Measurements from ENCODE around the gene MED13.

MED13 gene

DNA sequence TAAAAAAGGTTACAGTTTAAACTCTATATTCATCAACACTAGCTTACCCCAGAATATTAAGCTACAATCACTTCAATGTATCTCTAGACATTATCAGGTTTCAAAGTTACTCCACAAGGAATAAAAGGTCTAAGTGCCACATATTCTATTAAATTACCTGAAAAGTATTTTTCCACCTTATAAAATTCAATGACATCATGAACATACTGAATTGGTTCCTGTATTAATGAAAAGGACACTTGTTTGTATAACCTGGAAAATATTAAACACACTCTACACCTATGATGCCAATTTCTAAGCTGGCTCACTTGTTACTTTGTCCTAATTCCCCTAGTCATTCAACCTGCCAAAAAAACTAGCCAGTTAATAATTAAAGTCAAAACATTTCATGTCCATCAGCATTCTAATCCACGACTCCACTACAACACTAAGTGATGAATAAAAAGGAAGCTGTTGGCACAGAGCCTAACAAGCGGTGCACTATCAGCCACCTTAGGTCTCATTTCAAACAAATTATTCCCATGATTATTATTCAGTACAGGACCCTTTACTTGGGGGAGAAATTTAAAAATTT, 12.2 kb downstream of the MED13 start:
- H3K4me3 ChIP-seq (ENCODE audit: low read depth, low read length) = no peak overlapping the region
- no peak overlapping the region for H2AFZ ChIP-seq (ENCODE audit: insufficient read depth, low read length, poor library complexity)
- H2BK120ac ChIP-seq (ENCODE audit: insufficient read depth, low read length, poor library complexity) = no peak overlapping the region
- no peaks in the 10 kb centered on the region for H3K27me3 ChIP-seq (ENCODE audit: insufficient read depth, low read length)
- no peaks in the 10 kb centered on the region for H3K4me1 ChIP-seq (ENCODE audit: control insufficient read depth in 1 of 2, insufficient read depth in 2 of 2, low read length in 2 of 2)
- no peak for DNase-seq
- H4K12ac ChIP-seq (ENCODE audit: low read depth, low read length) = no peak overlapping the region
- no peak overlapping the region for H3K4ac ChIP-seq (ENCODE audit: low read depth, low read length)
- peaks cover 4% of the 10 kb centered on the region for H3K79me2 ChIP-seq (ENCODE audit: control insufficient read depth, insufficient read depth, low read length, poor library complexity)
- no peaks in the 10 kb centered on the region for H3K79me1 ChIP-seq (ENCODE audit: low read length)
- no peak overlapping the region for H2BK12ac ChIP-seq (ENCODE audit: low read length)
- H4K8ac ChIP-seq (ENCODE audit: low read depth, low read length) = no peak overlapping the region
- no CpG with 5 or more reads among the region's 2 CpGs for WGBS (ENCODE audit: extremely low coverage, insufficient coverage, insufficient read length)
- H3K9me3 ChIP-seq (ENCODE audit: insufficient read depth, low read depth, low read length) = no peaks in the 10 kb centered on the region
- no peak overlapping the region for H4K91ac ChIP-seq (ENCODE audit: low read depth, low read length)
- no peak overlapping the region for H3K4me2 ChIP-seq (ENCODE audit: low read length)
- H3K23ac ChIP-seq (ENCODE audit: low read length) = no peak overlapping the region
- H3K27ac ChIP-seq (ENCODE audit: low read depth, low read length) = no peak overlapping the region
- H3K9ac ChIP-seq (ENCODE audit: low read length) = no peak overlapping the region
- no peak overlapping the region for H2AK5ac ChIP-seq (ENCODE audit: low read length)
- no peak overlapping the region for H3K14ac ChIP-seq (ENCODE audit: low read length)
- H3K36me3 ChIP-seq (ENCODE audit: control insufficient read depth in 1 of 2, insufficient read depth in 2 of 2, low read length in 2 of 2) = peaks cover 19% of the 10 kb centered on the region in 2 experiments
- no peak overlapping the region for H2BK5ac ChIP-seq (ENCODE audit: low read depth, low read length, poor library complexity)
- no peak overlapping the region for H3K18ac ChIP-seq (ENCODE audit: low read length)

DNA sequence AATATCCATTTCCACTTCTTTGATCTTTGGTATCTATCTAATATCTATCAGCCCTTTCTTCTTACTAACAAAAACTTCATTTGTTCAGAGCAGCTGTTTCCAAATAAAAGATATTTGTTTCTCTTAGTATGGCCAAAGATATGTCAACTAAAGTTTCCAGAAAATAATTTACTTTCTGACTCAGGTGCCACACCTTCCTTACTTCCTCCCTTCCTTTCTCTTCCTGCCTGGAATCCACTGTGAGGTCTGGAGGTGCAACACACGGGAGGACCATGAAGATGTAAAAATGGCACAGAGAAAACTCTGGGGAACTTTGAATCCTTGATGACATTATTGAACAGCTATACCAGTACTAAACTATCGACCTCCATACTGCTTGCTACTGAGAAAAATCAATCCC, 14.0 kb downstream of the MED13 start:
- Histone ChIP-seq H3K4ac (ENCODE audit: low read depth, low read length) (no peak overlapping the region), H3K79me1 (ENCODE audit: low read length) (no peaks in the 10 kb centered on the region), H2BK120ac (ENCODE audit: insufficient read depth, low read length, poor library complexity) (no peak overlapping the region), H3K9me3 (ENCODE audit: insufficient read depth, low read depth, low read length) (no peaks in the 10 kb centered on the region), H2AFZ (ENCODE audit: insufficient read depth, low read length, poor library complexity) (no peak overlapping the region), H3K14ac (ENCODE audit: low read length) (no peak overlapping the region), H3K4me1 (ENCODE audit: control insufficient read depth in 1 of 2, insufficient read depth in 2 of 2, low read length in 2 of 2) (peaks cover 0 to 2% of the 10 kb centered on the region in 2 experiments), H3K18ac (ENCODE audit: low read length) (no peak overlapping the region), H2BK5ac (ENCODE audit: low read depth, low read length, poor library complexity) (no peak overlapping the region), H2BK12ac (ENCODE audit: low read length) (no peak overlapping the region), H3K27ac (ENCODE audit: low read depth, low read length) (no peak overlapping the region), H4K91ac (ENCODE audit: low read depth, low read length) (no peak overlapping the region), H3K79me2 (ENCODE audit: control insufficient read depth, insufficient read depth, low read length, poor library complexity) (peaks cover 2% of the 10 kb centered on the region), H3K4me2 (ENCODE audit: low read length) (no peak overlapping the region), H2AK5ac (ENCODE audit: low read length) (no peak overlapping the region), H4K12ac (ENCODE audit: low read depth, low read length) (no peak overlapping the region), H4K8ac (ENCODE audit: low read depth, low read length) (no peak overlapping the region), H3K4me3 (ENCODE audit: low read depth, low read length) (no peak overlapping the region), H3K36me3 (ENCODE audit: control insufficient read depth in 1 of 2, insufficient read depth in 2 of 2, low read length in 2 of 2) (peaks cover 21 to 23% of the 10 kb centered on the region in 2 experiments), H3K27me3 (ENCODE audit: insufficient read depth, low read length) (no peaks in the 10 kb centered on the region), H3K23ac (ENCODE audit: low read length) (no peak overlapping the region), H3K9ac (ENCODE audit: low read length) (no peak overlapping the region)
- WGBS (ENCODE audit: extremely low coverage, insufficient coverage, insufficient read length) = no CpG with 5 or more reads among the region's 2 CpGs
- no peak for DNase-seq

DNA sequence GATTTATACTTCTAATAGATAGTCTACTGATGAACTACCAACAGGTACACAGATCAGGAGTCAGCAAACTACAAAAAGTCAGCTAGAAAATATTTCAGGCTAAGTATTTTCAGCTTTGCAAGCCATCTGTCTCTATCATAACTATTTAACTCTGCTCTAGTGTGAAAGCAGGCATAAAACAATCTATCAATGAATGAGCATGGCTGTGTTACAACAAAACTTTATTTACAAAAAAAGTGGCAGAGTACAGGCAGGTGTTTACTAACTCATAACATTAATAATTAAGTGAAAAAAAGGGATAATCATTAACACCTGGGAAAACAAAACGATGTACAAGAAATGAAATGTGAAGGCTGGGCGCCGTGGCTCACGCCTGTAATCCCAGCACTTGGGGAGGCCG, 15.8 kb downstream of the MED13 start:
- no peak overlapping the region for H4K8ac ChIP-seq (ENCODE audit: low read depth, low read length)
- no peak overlapping the region for H2BK120ac ChIP-seq (ENCODE audit: insufficient read depth, low read length, poor library complexity)
- DNase-seq = no peak
- H2AFZ ChIP-seq (ENCODE audit: insufficient read depth, low read length, poor library complexity) = no peak overlapping the region
- H3K4me3 ChIP-seq (ENCODE audit: low read depth, low read length) = no peak overlapping the region
- H2BK5ac ChIP-seq (ENCODE audit: low read depth, low read length, poor library complexity) = no peak overlapping the region
- H3K4me1 ChIP-seq (ENCODE audit: control insufficient read depth in 1 of 2, insufficient read depth in 2 of 2, low read length in 2 of 2) = peaks cover 0 to 2% of the 10 kb centered on the region in 2 experiments
- H4K91ac ChIP-seq (ENCODE audit: low read depth, low read length) = no peak overlapping the region
- no peaks in the 10 kb centered on the region for H3K79me2 ChIP-seq (ENCODE audit: control insufficient read depth, insufficient read depth, low read length, poor library complexity)
- H3K14ac ChIP-seq (ENCODE audit: low read length) = no peak overlapping the region
- no peaks in the 10 kb centered on the region for H3K9me3 ChIP-seq (ENCODE audit: insufficient read depth, low read depth, low read length)
- no peak overlapping the region for H3K9ac ChIP-seq (ENCODE audit: low read length)
- no peak overlapping the region for H3K23ac ChIP-seq (ENCODE audit: low read length)
- no peak overlapping the region for H2AK5ac ChIP-seq (ENCODE audit: low read length)
- H3K18ac ChIP-seq (ENCODE audit: low read length) = no peak overlapping the region
- no peak overlapping the region for H3K27ac ChIP-seq (ENCODE audit: low read depth, low read length)
- no peak overlapping the region for H3K4ac ChIP-seq (ENCODE audit: low read depth, low read length)
- H3K79me1 ChIP-seq (ENCODE audit: low read length) = no peaks in the 10 kb centered on the region
- peaks cover 17 to 18% of the 10 kb centered on the region in 2 experiments for H3K36me3 ChIP-seq (ENCODE audit: control insufficient read depth in 1 of 2, insufficient read depth in 2 of 2, low read length in 2 of 2)
- WGBS (ENCODE audit: extremely low coverage, insufficient coverage, insufficient read length) = no CpG with 5 or more reads among the region's 5 CpGs
- no peak overlapping the region for H3K4me2 ChIP-seq (ENCODE audit: low read length)
- H4K12ac ChIP-seq (ENCODE audit: low read depth, low read length) = no peak overlapping the region
- H3K27me3 ChIP-seq (ENCODE audit: insufficient read depth, low read length) = no peaks in the 10 kb centered on the region
- no peak overlapping the region for H2BK12ac ChIP-seq (ENCODE audit: low read length)

DNA sequence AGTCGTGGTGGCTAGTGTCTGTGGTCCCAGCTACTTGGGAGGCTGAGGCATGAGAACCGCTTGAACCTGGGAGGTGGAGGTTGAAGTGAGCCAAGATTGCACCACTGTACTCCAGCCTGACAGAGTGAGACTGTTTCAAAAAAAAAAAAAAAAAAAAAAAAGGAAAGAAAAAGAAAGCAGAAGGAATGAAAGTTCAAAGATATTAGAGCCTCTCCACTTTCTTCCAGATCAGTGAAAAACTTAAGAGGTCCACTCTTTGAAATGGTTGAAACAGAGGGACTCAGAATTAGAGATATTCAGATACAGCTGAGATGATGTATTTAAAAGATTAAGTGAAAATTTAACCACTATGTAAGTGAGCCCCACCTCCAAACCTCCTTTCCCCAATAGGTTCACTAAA, 16.8 kb downstream of the MED13 start:
- Histone ChIP-seq H3K4me2 (ENCODE audit: low read length) (no peak overlapping the region), H2BK5ac (ENCODE audit: low read depth, low read length, poor library complexity) (no peak overlapping the region), H4K12ac (ENCODE audit: low read depth, low read length) (no peak overlapping the region), H4K91ac (ENCODE audit: low read depth, low read length) (no peak overlapping the region), H3K23ac (ENCODE audit: low read length) (no peak overlapping the region), H3K9me3 (ENCODE audit: insufficient read depth, low read depth, low read length) (no peaks in the 10 kb centered on the region), H2AK5ac (ENCODE audit: low read length) (no peak overlapping the region), H2BK120ac (ENCODE audit: insufficient read depth, low read length, poor library complexity) (no peak overlapping the region), H3K79me1 (ENCODE audit: low read length) (no peaks in the 10 kb centered on the region), H3K18ac (ENCODE audit: low read length) (no peak overlapping the region), H4K8ac (ENCODE audit: low read depth, low read length) (no peak overlapping the region), H3K27ac (ENCODE audit: low read depth, low read length) (no peak overlapping the region), H3K79me2 (ENCODE audit: control insufficient read depth, insufficient read depth, low read length, poor library complexity) (no peaks in the 10 kb centered on the region), H3K14ac (ENCODE audit: low read length) (no peak overlapping the region), H3K4me1 (ENCODE audit: control insufficient read depth in 1 of 2, insufficient read depth in 2 of 2, low read length in 2 of 2) (peaks cover 0 to 2% of the 10 kb centered on the region in 2 experiments), H2AFZ (ENCODE audit: insufficient read depth, low read length, poor library complexity) (no peak overlapping the region), H3K36me3 (ENCODE audit: control insufficient read depth in 1 of 2, insufficient read depth in 2 of 2, low read length in 2 of 2) (peaks cover 14 to 18% of the 10 kb centered on the region in 2 experiments), H3K4ac (ENCODE audit: low read depth, low read length) (no peak overlapping the region), H2BK12ac (ENCODE audit: low read length) (no peak overlapping the region), H3K27me3 (ENCODE audit: insufficient read depth, low read length) (no peaks in the 10 kb centered on the region), H3K9ac (ENCODE audit: low read length) (no peak overlapping the region), H3K4me3 (ENCODE audit: low read depth, low read length) (no peak overlapping the region)
- no CpG with 5 or more reads among the region's 2 CpGs for WGBS (ENCODE audit: extremely low coverage, insufficient coverage, insufficient read length)
- DNase-seq = no peak
